ENCODE data around the gene CEP131. TPM values are rescaled to one million over a fixed set of nuclear protein-coding genes. Genes with fewer than 3 reads are reported as not detected.

CEP131 gene
- total and polyA plus RNA-seq, 2 of the 4 experiments (the other 2 are of a cell fraction), result 4.8 to 9.6 TPM

- no peaks in the 10 kb centered on the region; a peak in 1 of 4 replicates for H3K79me1 ChIP-seq (ENCODE audit: low read depth in 1 of 2, low read length in 2 of 2)
- H4K5ac ChIP-seq (ENCODE audit: low read depth, low read length), result no peak overlapping the region
- no TSS peak for BruUV-seq (replicated peaks)
- ATAC-seq (ENCODE audit: low read depth), result no peak
- no peak overlapping the region for H3K27ac ChIP-seq (ENCODE audit: insufficient read depth, low read length)
- peak overlapping the region; percentile 74 for H2AK9ac ChIP-seq (replicated peaks; ENCODE audit: low read depth, low read length, poor library complexity)
- H4K8ac ChIP-seq (ENCODE audit: low read depth in 2 of 2, low read length in 2 of 2), result no peak overlapping the region
- no peak for TF ChIP-seq NFE2L2 (IDR thresholded peaks at IDR 0.05; ENCODE audit: low read depth, low read length)
- TF ChIP-seq FOS (IDR thresholded peaks at IDR 0.05; ENCODE audit: low read depth, low read length), result no peak
- no peak for TF ChIP-seq CHD1 (IDR thresholded peaks at IDR 0.05; ENCODE audit: low read depth, low read length)
- TF ChIP-seq RCOR1 (IDR thresholded peaks at IDR 0.05; ENCODE audit: insufficient replicate concordance, low read length), result no peak
- TF ChIP-seq MXI1 (IDR thresholded peaks at IDR 0.05; ENCODE audit: borderline replicate concordance, low read depth, low read length), result no peak
- no peak for TF ChIP-seq CTCF (conservative IDR thresholded peaks at IDR 0.05; ENCODE audit: low read depth, low read length)
- no peak for TF ChIP-seq USF2 (IDR thresholded peaks at IDR 0.05; ENCODE audit: low read depth, low read length)
- no peak for TF ChIP-seq RAD21 (IDR thresholded peaks at IDR 0.05; ENCODE audit: low read length)
- no peak for TF ChIP-seq RFX5 (IDR thresholded peaks at IDR 0.05; ENCODE audit: low read depth, low read length)
- TF ChIP-seq SMC3 (IDR thresholded peaks at IDR 0.05; ENCODE audit: low read depth, low read length), result no peak
- TF ChIP-seq BHLHE40 (IDR thresholded peaks at IDR 0.05; ENCODE audit: low read depth, low read length), result no peak
- no peak for TF ChIP-seq MAFK (IDR thresholded peaks at IDR 0.05; ENCODE audit: low read depth, low read length)
- no peak overlapping the region for H3K18ac ChIP-seq (ENCODE audit: low read depth, low read length)
- ChIA-PET CTCF (no interaction called here), POLR2A (ENCODE audit: unreplicated experiment) (no interaction called here)
- H2BK15ac ChIP-seq (ENCODE audit: low read depth, low read length), result no peak overlapping the region
- H2BK120ac ChIP-seq (ENCODE audit: low read depth, low read length), result no peak overlapping the region
- no peaks in the 10 kb centered on the region for H3K27me3 ChIP-seq (ENCODE audit: control insufficient read depth, insufficient read depth, low read length)
- no peak for DNase-seq
- 89% methylated on average over 3 of the region's 14 CpGs; no CpG with 5 or more reads in 1 of the 2 experiments for WGBS, 2 experiments (ENCODE audit: extremely low coverage in 2 of 2, insufficient read length in 1 of 2)
- in situ Hi-C loops (cut with MboI; ENCODE audit: low sequenced_read_pairs) (no loop called here), dilution Hi-C loops (cut with HindIII; ENCODE audit: low sequenced_read_pairs, unreplicated experiment) (no loop called here), intact Hi-C loops (cut with micrococcal nuclease) (no loop called here)
- H3K9me3 ChIP-seq (ENCODE audit: control insufficient read depth, insufficient read depth, low read length), result no peaks in the 10 kb centered on the region
- no peak overlapping the region for H3K23ac ChIP-seq (ENCODE audit: low read depth, low read length)
- H3K36me3 ChIP-seq (ENCODE audit: control insufficient read depth, insufficient read depth, low read length), result peaks cover 3% of the 10 kb centered on the region; the same call in 1 of the 2 replicates
- no peaks in the 10 kb centered on the region for H3K4me1 ChIP-seq (ENCODE audit: control insufficient read depth, insufficient read depth, low read length)
- no peak overlapping the region for H3K14ac ChIP-seq (replicated peaks; ENCODE audit: low read depth, low read length)
- no peak overlapping the region for H3K4ac ChIP-seq (ENCODE audit: low read depth, low read length)
- H2BK20ac ChIP-seq (ENCODE audit: low read depth, low read length), result no peak overlapping the region
- H3K56ac ChIP-seq (ENCODE audit: extremely low read depth, insufficient read depth, low read length), result no peak overlapping the region
- no peak overlapping the region for H4K91ac ChIP-seq (ENCODE audit: insufficient read depth, low read depth, low read length)
- no peak overlapping the region for H3K4me3 ChIP-seq (ENCODE audit: insufficient read depth, low read depth, low read length)
- no peak overlapping the region for H2AFZ ChIP-seq (replicated peaks; ENCODE audit: low read length, poor library complexity)
- no peak overlapping the region for H2AK5ac ChIP-seq (ENCODE audit: low read depth, low read length)
- no peak overlapping the region for H3K9ac ChIP-seq (ENCODE audit: low read depth, low read length)
- no peak overlapping the region for H3K4me2 ChIP-seq (ENCODE audit: low read depth, low read length)
- no peaks in the 10 kb centered on the region; the same call in 1 of the 2 replicates for H4K20me1 ChIP-seq (ENCODE audit: insufficient read depth, low read length)
- H2BK5ac ChIP-seq (ENCODE audit: low read depth, low read length, poor library complexity, severe bottlenecking), result no peak overlapping the region
- H3K9me1 ChIP-seq (ENCODE audit: insufficient read depth, low read length), result 0 out of 2 replicates have a peak, but pooled peaks cover 6% of the 10 kb centered on the region
Observed at GRCh38 chr17:81210868-81211267, 11.9 kb downstream of the CEP131 start.

All from IMR-90 (cell line).